Uterus (tissue), 4 donors: Measurements from ENCODE around the gene SH3GL3. TPM values are rescaled to one million over a fixed set of nuclear protein-coding genes. Genes with fewer than 3 reads are reported as not detected.

ENCODE experiments used
- DNase-seq, 2 donors: peaks; one replicate each; pipeline ENCODE4 v3.0.0-alpha.2; 2019 to 2020
- H3K27ac ChIP-seq, 2 donors: fragments of 200-600 bp; sonication (generic); 1 replicate in 1 of 2; 2 replicates in 1 of 2; pipeline ENCODE4 v1.5.1; 2016 to 2018
- H3K27me3 ChIP-seq, 2 donors: fragments of 200-600 bp; sonication (generic); one replicate each; pipeline ENCODE4 v1.5.1; 2018 to 2019; ENCODE audit warnings: control low read depth in 1 of 2
- H3K36me3 ChIP-seq, 2 donors: fragments of 200-600 bp; sonication (generic); one replicate each; pipeline ENCODE4 v1.5.1; 2019; ENCODE audit warnings: control low read depth in 1 of 2
- H3K4me1 ChIP-seq, 2 donors: fragments of 200-600 bp; sonication (generic); one replicate each; pipeline ENCODE4 v1.5.1; 2018 to 2019; ENCODE audit warnings: control low read depth in 1 of 2
- H3K4me3 ChIP-seq, 2 donors: fragments of 200-600 bp; sonication (generic); 1 replicate in 1 of 2; 2 replicates in 1 of 2; pipeline ENCODE4 v1.5.1; 2018 to 2019; ENCODE audit warnings: mild to moderate bottlenecking in 1 of 2
- H3K9me3 ChIP-seq, 2 donors: fragments of 200-600 bp; sonication (generic); one replicate each; pipeline ENCODE4 v1.5.1; 2019; ENCODE audit warnings: control low read depth in 1 of 2
- POLR2A ChIP-seq, 2 donors: fragments of 450-650 bp; IDR thresholded peaks; one replicate each; pipeline ENCODE4 v1.6.1; 2016; ENCODE audit warnings: antibody characterized with exemption in 2 of 2, mild to moderate bottlenecking in 1 of 2, moderate library complexity in 1 of 2
- intact Hi-C: fragments of 100-400 bp; cut with DNase I; formaldehyde crosslinking; loops from one replicate; pipeline ENCODE4 v1.15.1; 2023; ENCODE audit warnings: low total_unique reads
- total RNA-seq, 4 donors: library from RNA; depleted of rRNA in 3 of 4; stranded (reverse); fragments of >200 nt in 3 of 4; gene quantifications; one replicate each; pipeline versions ENCODE4 v1.1.0 to v1.2.4, GENCODE V29; 2014 to 2023
- TF ChIP-seq, protein P1 (sequence below), 4 experiments: fragments of 200-600 bp in 2 of 4; fragments of 450-650 bp in 2 of 4; sonication (generic) in 2 of 4; IDR thresholded peaks; one replicate each; pipeline ENCODE4 v1.5.1; 2016 to 2019; ENCODE audit warnings: antibody characterized with exemption in 4 of 4, mild to moderate bottlenecking in 2 of 4, moderate library complexity in 1 of 4
- donor health status: DM: yes; HTN: yes; CAD: no.

The SH3GL3 gene
- total RNA-seq, 4 donors from 2014 or later = 1.2 to 11.8 (median 2.0) TPM; not detected in 1

DNA sequence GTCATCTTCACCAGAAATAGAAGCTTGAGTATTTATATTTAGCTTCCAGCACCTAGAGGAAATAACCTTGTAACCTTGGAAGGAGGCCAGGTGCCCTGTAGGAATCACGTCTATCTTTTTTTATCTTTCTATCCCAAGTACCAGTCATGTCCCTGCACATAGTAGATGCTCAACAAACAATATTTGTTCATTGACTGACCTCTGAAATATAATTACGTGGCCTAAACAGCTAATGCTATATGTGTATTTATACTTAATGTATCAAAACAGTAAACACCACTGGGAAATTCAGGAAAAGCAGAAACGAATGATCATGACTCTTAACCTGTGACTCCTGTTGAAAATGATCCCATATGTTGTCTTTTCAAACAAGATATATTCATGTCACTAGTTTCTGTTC is 108.9 kb downstream of the SH3GL3 start:
- intact Hi-C loops = no loop called here
- no peaks in the 10 kb centered on the region for H3K4me1 ChIP-seq
- H3K27ac ChIP-seq = no peak overlapping the region
- no peak overlapping the region for H3K4me3 ChIP-seq
- no peaks in the 10 kb centered on the region for H3K27me3 ChIP-seq
- DNase-seq = no peak
- no peaks in the 10 kb centered on the region for H3K36me3 ChIP-seq
- no peak for TF ChIP-seq POLR2A (IDR thresholded peaks at IDR 0.05)
- TF ChIP-seq, protein P1, sequence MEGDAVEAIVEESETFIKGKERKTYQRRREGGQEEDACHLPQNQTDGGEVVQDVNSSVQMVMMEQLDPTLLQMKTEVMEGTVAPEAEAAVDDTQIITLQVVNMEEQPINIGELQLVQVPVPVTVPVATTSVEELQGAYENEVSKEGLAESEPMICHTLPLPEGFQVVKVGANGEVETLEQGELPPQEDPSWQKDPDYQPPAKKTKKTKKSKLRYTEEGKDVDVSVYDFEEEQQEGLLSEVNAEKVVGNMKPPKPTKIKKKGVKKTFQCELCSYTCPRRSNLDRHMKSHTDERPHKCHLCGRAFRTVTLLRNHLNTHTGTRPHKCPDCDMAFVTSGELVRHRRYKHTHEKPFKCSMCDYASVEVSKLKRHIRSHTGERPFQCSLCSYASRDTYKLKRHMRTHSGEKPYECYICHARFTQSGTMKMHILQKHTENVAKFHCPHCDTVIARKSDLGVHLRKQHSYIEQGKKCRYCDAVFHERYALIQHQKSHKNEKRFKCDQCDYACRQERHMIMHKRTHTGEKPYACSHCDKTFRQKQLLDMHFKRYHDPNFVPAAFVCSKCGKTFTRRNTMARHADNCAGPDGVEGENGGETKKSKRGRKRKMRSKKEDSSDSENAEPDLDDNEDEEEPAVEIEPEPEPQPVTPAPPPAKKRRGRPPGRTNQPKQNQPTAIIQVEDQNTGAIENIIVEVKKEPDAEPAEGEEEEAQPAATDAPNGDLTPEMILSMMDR (IDR thresholded peaks at IDR 0.05) = no peak
- H3K9me3 ChIP-seq = no peaks in the 10 kb centered on the region

DNA sequence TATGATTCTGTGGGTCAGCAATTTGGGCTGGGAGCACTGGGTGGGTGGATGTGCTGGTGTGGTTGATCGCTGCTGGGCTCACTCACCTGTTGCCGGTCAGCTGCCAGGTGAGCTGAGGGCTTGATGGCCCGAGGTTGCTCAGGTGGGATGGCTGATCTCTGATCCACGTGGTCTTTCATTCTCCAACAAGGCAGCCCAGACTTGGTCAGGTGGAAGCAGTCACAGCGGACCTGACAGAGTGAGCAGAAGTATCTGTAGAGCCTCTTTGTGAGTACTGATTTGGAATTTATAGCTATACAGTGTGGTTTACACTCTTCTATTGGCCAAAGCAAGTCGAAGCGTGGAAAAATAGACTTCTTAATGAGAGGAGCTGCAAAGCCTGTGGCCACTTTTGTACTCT is 109.6 kb downstream of the SH3GL3 start:
- no peak for DNase-seq
- Histone ChIP-seq H3K4me3 (no peak overlapping the region), H3K36me3 (no peaks in the 10 kb centered on the region), H3K27me3 (no peaks in the 10 kb centered on the region), H3K9me3 (no peaks in the 10 kb centered on the region), H3K27ac (no peak overlapping the region), H3K4me1 (no peaks in the 10 kb centered on the region)
- no peak for TF ChIP-seq POLR2A (IDR thresholded peaks at IDR 0.05)
- TF ChIP-seq, protein P1 (IDR thresholded peaks at IDR 0.05) = no peak
- intact Hi-C loops = no loop called here

DNA sequence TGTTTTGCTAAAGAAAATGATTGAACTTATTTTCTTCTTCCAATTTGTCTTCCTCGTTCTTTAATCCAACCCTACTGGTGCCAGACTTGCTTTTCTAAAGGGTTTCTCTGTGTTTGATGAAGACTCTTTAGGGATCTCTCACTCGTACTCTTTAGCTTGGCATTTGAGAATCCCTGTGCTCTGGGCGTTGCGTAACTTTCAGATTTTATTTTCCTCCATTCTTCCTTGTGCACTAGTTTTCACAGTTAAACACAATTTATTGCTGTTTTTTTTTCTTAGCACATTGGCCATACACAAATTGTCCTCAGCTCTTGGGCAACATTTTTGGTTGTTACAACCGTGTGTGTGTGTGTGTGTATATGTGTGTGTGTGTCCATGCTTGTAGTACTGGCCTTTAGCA is 111.0 kb downstream of the SH3GL3 start:
- TF ChIP-seq POLR2A (IDR thresholded peaks at IDR 0.05) = no peak
- no peaks in the 10 kb centered on the region for H3K9me3 ChIP-seq
- intact Hi-C loops = no loop called here
- no peaks in the 10 kb centered on the region for H3K27me3 ChIP-seq
- H3K4me3 ChIP-seq = no peak overlapping the region
- no peak for DNase-seq
- no peak overlapping the region for H3K27ac ChIP-seq
- H3K36me3 ChIP-seq = no peaks in the 10 kb centered on the region
- H3K4me1 ChIP-seq = no peaks in the 10 kb centered on the region

DNA sequence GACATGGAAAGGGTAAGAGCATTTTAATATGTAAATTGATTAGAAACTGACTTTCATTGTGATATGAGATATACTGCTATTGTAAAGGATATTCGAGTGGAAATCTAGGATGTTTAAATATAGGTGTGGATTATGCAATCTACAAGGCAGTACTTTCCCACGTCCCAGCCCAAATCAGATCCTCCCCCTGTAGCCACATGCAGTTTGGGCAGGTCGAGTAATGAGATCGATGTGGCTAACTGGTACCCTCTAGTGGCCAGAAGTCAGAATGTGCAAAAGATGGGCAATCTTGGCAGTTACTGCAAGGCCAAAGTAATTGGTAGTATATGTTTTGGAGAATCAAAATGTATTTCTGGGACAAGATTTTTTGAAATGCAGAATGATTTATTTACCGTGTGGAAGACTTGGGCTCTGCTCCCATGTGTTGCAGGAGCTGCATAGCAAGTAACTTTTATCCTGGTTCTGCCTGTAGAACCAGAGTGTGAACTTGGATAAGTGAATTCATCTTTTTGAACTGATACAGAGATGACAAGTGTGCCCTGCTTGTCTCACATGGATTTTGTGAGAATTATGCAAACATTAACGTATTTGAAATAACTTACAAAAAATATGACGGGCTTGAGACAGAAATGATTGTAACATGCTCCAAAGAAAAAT is 112.3 kb downstream of the SH3GL3 start:
- no peaks in the 10 kb centered on the region for H3K9me3 ChIP-seq
- H3K4me3 ChIP-seq = no peak overlapping the region
- H3K27me3 ChIP-seq = no peaks in the 10 kb centered on the region
- no peak overlapping the region for H3K27ac ChIP-seq
- TF ChIP-seq POLR2A (IDR thresholded peaks at IDR 0.05) = no peak
- TF ChIP-seq, protein P1 (IDR thresholded peaks at IDR 0.05) = peak; percentile 57 to 73 (median 68)
- intact Hi-C loops = no loop called here
- peak; percentile 32 to 36 for DNase-seq
- H3K36me3 ChIP-seq = no peaks in the 10 kb centered on the region
- no peaks in the 10 kb centered on the region for H3K4me1 ChIP-seq

DNA sequence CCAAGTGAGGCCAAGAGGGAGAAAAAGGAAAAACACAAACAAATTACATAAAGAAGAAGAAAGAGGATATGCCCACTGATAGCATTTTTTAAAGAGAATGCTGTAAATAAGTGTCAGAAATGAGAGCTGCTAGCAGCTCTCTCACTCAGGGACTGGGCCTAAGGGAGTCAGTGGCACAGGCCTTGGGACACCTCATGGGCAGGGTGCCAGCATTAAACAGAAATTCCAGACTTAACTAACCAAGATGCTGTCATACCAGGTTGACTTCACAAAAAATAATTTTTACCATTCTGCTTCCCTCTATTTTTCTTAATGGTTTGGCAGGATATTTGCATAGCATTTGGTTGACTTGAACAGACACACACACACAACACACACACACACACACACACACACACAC is 114.5 kb downstream of the SH3GL3 start:
- TF ChIP-seq, protein P1 (IDR thresholded peaks at IDR 0.05) = no peak
- no peak for TF ChIP-seq POLR2A (IDR thresholded peaks at IDR 0.05)
- no peaks in the 10 kb centered on the region for H3K36me3 ChIP-seq
- no peaks in the 10 kb centered on the region for H3K27me3 ChIP-seq
- intact Hi-C loops = no loop called here
- H3K4me3 ChIP-seq = no peak overlapping the region
- H3K4me1 ChIP-seq = no peaks in the 10 kb centered on the region
- H3K27ac ChIP-seq = no peak overlapping the region
- DNase-seq = no peak
- H3K9me3 ChIP-seq = no peaks in the 10 kb centered on the region

DNA sequence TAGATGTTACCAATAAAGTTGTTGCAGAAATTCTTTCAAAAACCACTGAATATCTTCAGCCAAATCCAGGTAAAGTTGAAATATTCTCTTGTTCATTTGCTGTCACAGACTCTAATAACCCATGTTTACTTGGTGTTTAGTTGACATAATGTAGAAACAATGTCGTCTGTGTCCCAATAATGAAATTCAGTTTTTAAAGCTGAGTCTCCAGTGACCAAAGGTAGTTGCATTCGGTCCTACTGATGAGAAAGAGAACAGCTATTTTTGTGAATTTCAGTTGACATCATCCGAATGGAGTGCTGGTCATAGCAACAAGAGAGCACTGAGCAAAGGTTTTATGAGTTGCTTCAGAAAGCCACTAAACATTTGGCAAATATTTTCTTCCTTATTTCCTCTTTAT is 118.0 kb downstream of the SH3GL3 start:
- Histone ChIP-seq H3K9me3 (no peaks in the 10 kb centered on the region), H3K27me3 (no peaks in the 10 kb centered on the region), H3K4me1 (no peaks in the 10 kb centered on the region), H3K4me3 (no peak overlapping the region), H3K27ac (no peak overlapping the region), H3K36me3 (no peaks in the 10 kb centered on the region)
- intact Hi-C loops = no loop called here
- no peak for DNase-seq
- TF ChIP-seq POLR2A (IDR thresholded peaks at IDR 0.05) = no peak
- TF ChIP-seq, protein P1 (IDR thresholded peaks at IDR 0.05) = no peak
